HepG2 (cell line): ENCODE measurements around the gene KCNH1. TPM values are rescaled to one million over a fixed set of nuclear protein-coding genes. Genes with fewer than 3 reads are reported as not detected.

ENCODE experiments used
- CHD2 ChIP-seq: IDR thresholded peaks from 2 replicates; pipeline ENCODE4 v1.6.1; 2011; ENCODE audit warnings: low read depth, low read length, improper control_type of control experiment
- HNRNPL ChIP-seq: fragments of 200-400 bp; formaldehyde crosslinking; IDR thresholded peaks from 2 replicates; pipeline ENCODE4 v1.6.1; 2017; ENCODE audit warnings: mild to moderate bottlenecking, low read depth, low read length
- PHB2 ChIP-seq: fragments of 450-650 bp; IDR thresholded peaks from 2 replicates; pipeline ENCODE4 v1.6.1; 2018; ENCODE audit not compliant: partially characterized antibody
- TBL1XR1 ChIP-seq: fragments of 150-350 bp; IDR thresholded peaks from 2 replicates; pipeline ENCODE4 v1.6.1; 2014; ENCODE audit warnings: borderline replicate concordance, low read length; ENCODE audit not compliant: partially characterized antibody
- TRAFD1 ChIP-seq: sonication (generic); formaldehyde crosslinking; IDR thresholded peaks from 2 replicates; pipeline ENCODE4 v1.5.1; 2020; ENCODE audit warnings: missing genetic modification reagents, mild to moderate bottlenecking, borderline replicate concordance
- ZFP1 ChIP-seq: IDR thresholded peaks from 2 replicates; pipeline ENCODE4 v1.6.1; 2016
- ZIK1 ChIP-seq: sonication (generic); formaldehyde crosslinking; IDR thresholded peaks from 2 replicates; pipeline ENCODE4 v1.5.0; 2020; ENCODE audit warnings: mild to moderate bottlenecking, low read depth, missing genetic modification reagents, borderline replicate concordance
- ZNF253 ChIP-seq: sonication (generic); formaldehyde crosslinking; IDR thresholded peaks from 2 replicates; pipeline ENCODE4 v1.8.0; 2022; ENCODE audit warnings: mild to moderate bottlenecking, missing genetic modification reagents, borderline replicate concordance
- ZNF724P ChIP-seq: sonication (generic); formaldehyde crosslinking; IDR thresholded peaks from 2 replicates; pipeline ENCODE4 v1.8.0; 2022; ENCODE audit warnings: missing genetic modification reagents, borderline replicate concordance
- ZSCAN22 ChIP-seq: sonication (generic); formaldehyde crosslinking; IDR thresholded peaks from 2 replicates; pipeline ENCODE4 v1.4.0; 2020; ENCODE audit warnings: mild to moderate bottlenecking, missing genetic modification reagents
- polyA plus RNA-seq, 8 experiments: library from polyadenylated mRNA; depleted of rRNA in 3 of 8; stranded (reverse) in 7 of 8; unstranded in 1 of 8; fragments of >200 nt; fragmentation: Illumina TruSeq in 4 of 8; extraction: Trizol in 4 of 8; gene quantifications; 2 replicates each; pipeline versions ENCODE4 v1.2.1 to v1.2.3, GENCODE V29; 2011 to 2016; ENCODE audit warnings: low read depth in 4 of 8, missing spikeins in 1 of 8, mixed read lengths in 1 of 8; ENCODE audit not compliant: insufficient read depth in 1 of 8
- total RNA-seq, 5 experiments: library from RNA; depleted of rRNA; stranded (reverse); fragments of >200 nt; fragmentation: Illumina TruSeq; extraction: Trizol; gene quantifications; 2 replicates each; pipeline ENCODE4 v1.2.3, GENCODE V29; 2016; ENCODE audit warnings: low read depth in 1 of 5
- TF ChIP-seq, protein P1 (sequence below): sonication (generic); formaldehyde crosslinking; IDR thresholded peaks from 2 replicates; pipeline ENCODE4 v1.8.0; 2022; ENCODE audit warnings: mild to moderate bottlenecking, missing genetic modification reagents, moderate library complexity
- TF ChIP-seq, protein P2 (sequence below): sonication (generic); formaldehyde crosslinking; IDR thresholded peaks from 2 replicates; pipeline ENCODE4 v1.4.0; 2020; ENCODE audit warnings: low read depth, missing genetic modification reagents
- TF ChIP-seq, protein P3 (sequence below): sonication (generic); formaldehyde crosslinking; IDR thresholded peaks from 2 replicates; pipeline ENCODE4 v1.9.0; 2021; ENCODE audit warnings: mild to moderate bottlenecking, missing genetic modification reagents
- TF ChIP-seq, protein P4 (sequence below): sonication (generic); formaldehyde crosslinking; IDR thresholded peaks from 2 replicates; pipeline ENCODE4 v1.8.0; 2022; ENCODE audit warnings: mild to moderate bottlenecking, missing genetic modification reagents

KCNH1 gene
- total and polyA plus RNA-seq, 2 of the 13 experiments (the other 11 are each of a cell fraction or from before 2014, with no cell fraction given): not detected

GRCh38 chr1:211133836-211134669 is at the start of gene KCNH1 (continued):
- TF ChIP-seq, protein P1, sequence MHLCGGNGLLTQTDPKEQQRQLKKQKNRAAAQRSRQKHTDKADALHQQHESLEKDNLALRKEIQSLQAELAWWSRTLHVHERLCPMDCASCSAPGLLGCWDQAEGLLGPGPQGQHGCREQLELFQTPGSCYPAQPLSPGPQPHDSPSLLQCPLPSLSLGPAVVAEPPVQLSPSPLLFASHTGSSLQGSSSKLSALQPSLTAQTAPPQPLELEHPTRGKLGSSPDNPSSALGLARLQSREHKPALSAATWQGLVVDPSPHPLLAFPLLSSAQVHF: no peak
- no peak for TF ChIP-seq PHB2
- TF ChIP-seq CHD2: no peak
- TF ChIP-seq ZNF253: no peak
- TF ChIP-seq, protein P2, sequence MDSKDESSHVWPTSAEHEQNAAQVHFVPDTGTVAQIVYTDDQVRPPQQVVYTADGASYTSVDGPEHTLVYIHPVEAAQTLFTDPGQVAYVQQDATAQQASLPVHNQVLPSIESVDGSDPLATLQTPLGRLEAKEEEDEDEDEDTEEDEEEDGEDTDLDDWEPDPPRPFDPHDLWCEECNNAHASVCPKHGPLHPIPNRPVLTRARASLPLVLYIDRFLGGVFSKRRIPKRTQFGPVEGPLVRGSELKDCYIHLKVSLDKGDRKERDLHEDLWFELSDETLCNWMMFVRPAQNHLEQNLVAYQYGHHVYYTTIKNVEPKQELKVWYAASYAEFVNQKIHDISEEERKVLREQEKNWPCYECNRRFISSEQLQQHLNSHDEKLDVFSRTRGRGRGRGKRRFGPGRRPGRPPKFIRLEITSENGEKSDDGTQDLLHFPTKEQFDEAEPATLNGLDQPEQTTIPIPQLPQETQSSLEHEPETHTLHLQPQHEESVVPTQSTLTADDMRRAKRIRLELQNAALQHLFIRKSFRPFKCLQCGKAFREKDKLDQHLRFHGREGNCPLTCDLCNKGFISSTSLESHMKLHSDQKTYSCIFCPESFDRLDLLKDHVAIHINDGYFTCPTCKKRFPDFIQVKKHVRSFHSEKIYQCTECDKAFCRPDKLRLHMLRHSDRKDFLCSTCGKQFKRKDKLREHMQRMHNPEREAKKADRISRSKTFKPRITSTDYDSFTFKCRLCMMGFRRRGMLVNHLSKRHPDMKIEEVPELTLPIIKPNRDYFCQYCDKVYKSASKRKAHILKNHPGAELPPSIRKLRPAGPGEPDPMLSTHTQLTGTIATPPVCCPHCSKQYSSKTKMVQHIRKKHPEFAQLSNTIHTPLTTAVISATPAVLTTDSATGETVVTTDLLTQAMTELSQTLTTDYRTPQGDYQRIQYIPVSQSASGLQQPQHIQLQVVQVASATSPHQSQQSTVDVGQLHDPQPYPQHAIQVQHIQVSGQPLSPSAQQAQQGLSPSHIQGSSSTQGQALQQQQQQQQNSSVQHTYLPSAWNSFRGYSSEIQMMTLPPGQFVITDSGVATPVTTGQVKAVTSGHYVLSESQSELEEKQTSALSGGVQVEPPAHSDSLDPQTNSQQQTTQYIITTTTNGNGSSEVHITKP (CRISPR knock-in tag): no peak
- no peak for TF ChIP-seq ZIK1 (CRISPR knock-in tag)
- no peak for TF ChIP-seq ZFP1 (CRISPR knock-in tag)
- TF ChIP-seq ZNF724P (CRISPR knock-in tag): peak; percentile 74; the same call in 1 of the 2 replicates
- TF ChIP-seq TRAFD1 (CRISPR knock-in tag): no peak
- TF ChIP-seq, protein P3, sequence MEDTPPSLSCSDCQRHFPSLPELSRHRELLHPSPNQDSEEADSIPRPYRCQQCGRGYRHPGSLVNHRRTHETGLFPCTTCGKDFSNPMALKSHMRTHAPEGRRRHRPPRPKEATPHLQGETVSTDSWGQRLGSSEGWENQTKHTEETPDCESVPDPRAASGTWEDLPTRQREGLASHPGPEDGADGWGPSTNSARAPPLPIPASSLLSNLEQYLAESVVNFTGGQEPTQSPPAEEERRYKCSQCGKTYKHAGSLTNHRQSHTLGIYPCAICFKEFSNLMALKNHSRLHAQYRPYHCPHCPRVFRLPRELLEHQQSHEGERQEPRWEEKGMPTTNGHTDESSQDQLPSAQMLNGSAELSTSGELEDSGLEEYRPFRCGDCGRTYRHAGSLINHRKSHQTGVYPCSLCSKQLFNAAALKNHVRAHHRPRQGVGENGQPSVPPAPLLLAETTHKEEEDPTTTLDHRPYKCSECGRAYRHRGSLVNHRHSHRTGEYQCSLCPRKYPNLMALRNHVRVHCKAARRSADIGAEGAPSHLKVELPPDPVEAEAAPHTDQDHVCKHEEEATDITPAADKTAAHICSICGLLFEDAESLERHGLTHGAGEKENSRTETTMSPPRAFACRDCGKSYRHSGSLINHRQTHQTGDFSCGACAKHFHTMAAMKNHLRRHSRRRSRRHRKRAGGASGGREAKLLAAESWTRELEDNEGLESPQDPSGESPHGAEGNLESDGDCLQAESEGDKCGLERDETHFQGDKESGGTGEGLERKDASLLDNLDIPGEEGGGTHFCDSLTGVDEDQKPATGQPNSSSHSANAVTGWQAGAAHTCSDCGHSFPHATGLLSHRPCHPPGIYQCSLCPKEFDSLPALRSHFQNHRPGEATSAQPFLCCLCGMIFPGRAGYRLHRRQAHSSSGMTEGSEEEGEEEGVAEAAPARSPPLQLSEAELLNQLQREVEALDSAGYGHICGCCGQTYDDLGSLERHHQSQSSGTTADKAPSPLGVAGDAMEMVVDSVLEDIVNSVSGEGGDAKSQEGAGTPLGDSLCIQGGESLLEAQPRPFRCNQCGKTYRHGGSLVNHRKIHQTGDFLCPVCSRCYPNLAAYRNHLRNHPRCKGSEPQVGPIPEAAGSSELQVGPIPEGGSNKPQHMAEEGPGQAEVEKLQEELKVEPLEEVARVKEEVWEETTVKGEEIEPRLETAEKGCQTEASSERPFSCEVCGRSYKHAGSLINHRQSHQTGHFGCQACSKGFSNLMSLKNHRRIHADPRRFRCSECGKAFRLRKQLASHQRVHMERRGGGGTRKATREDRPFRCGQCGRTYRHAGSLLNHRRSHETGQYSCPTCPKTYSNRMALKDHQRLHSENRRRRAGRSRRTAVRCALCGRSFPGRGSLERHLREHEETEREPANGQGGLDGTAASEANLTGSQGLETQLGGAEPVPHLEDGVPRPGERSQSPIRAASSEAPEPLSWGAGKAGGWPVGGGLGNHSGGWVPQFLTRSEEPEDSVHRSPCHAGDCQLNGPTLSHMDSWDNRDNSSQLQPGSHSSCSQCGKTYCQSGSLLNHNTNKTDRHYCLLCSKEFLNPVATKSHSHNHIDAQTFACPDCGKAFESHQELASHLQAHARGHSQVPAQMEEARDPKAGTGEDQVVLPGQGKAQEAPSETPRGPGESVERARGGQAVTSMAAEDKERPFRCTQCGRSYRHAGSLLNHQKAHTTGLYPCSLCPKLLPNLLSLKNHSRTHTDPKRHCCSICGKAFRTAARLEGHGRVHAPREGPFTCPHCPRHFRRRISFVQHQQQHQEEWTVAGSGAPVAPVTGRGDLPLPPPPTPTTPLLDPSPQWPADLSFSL (CRISPR knock-in tag): no peak
- TF ChIP-seq, protein P4, sequence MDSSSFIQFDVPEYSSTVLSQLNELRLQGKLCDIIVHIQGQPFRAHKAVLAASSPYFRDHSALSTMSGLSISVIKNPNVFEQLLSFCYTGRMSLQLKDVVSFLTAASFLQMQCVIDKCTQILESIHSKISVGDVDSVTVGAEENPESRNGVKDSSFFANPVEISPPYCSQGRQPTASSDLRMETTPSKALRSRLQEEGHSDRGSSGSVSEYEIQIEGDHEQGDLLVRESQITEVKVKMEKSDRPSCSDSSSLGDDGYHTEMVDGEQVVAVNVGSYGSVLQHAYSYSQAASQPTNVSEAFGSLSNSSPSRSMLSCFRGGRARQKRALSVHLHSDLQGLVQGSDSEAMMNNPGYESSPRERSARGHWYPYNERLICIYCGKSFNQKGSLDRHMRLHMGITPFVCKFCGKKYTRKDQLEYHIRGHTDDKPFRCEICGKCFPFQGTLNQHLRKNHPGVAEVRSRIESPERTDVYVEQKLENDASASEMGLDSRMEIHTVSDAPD (CRISPR knock-in tag): no peak
- no peak for TF ChIP-seq ZSCAN22
- TF ChIP-seq HNRNPL: no peak
- TF ChIP-seq TBL1XR1: no peak
